GM23338 (cell line): ENCODE measurements around the gene GRN. TPM values are rescaled to one million over a fixed set of nuclear protein-coding genes. Genes with fewer than 3 reads are reported as not detected.

Experiments used
- ATAC-seq: fragments of 200-7000 bp; cut with Tn5 transposase; 3 replicates; pipeline ENCODE4 v1.9.1; 2020
- DNase-seq: peaks from one replicate; pipeline ENCODE4 v3.0.0-alpha.2; 2015; ENCODE audit warnings: low spot score
- H2AFZ ChIP-seq: fragments of 200-600 bp; sonication (generic); 2 replicates; pipeline ENCODE4 v1.8.0; 2016; ENCODE audit warnings: antibody characterized with exemption, mild to moderate bottlenecking, moderate library complexity
- H3F3A ChIP-seq: fragments of 200-600 bp; sonication (generic); replicated peaks from 2 replicates; pipeline ENCODE4 v1.8.0; 2017; ENCODE audit warnings: antibody characterized with exemption, mixed run types, low read depth
- H3K27ac ChIP-seq: fragments of 200-600 bp; sonication (generic); 2 replicates; pipeline ENCODE4 v1.6.1; 2016; ENCODE audit warnings: low read depth
- H3K27me3 ChIP-seq: fragments of 200-600 bp; sonication (generic); 2 replicates; pipeline ENCODE4 v1.8.0; 2016; ENCODE audit warnings: mild to moderate bottlenecking, mixed run types, moderate library complexity; ENCODE audit not compliant: insufficient read depth
- H3K36me3 ChIP-seq: fragments of 200-600 bp; sonication (generic); 2 replicates; pipeline ENCODE4 v1.8.0; 2016; ENCODE audit warnings: mild to moderate bottlenecking; ENCODE audit not compliant: insufficient read depth
- H3K4me1 ChIP-seq: fragments of 200-600 bp; sonication (generic); 2 replicates; pipeline ENCODE4 v1.8.0; 2016; ENCODE audit warnings: mild to moderate bottlenecking, moderate library complexity; ENCODE audit not compliant: insufficient read depth
- H3K4me2 ChIP-seq: fragments of 200-600 bp; sonication (generic); 2 replicates; pipeline ENCODE4 v1.7.1; 2017; ENCODE audit warnings: mixed run types
- H3K4me3 ChIP-seq: fragments of 200-600 bp; sonication (generic); 2 replicates; pipeline ENCODE4 v1.6.1; 2016; ENCODE audit warnings: mixed run types
- H3K79me2 ChIP-seq: fragments of 200-600 bp; sonication (generic); replicated peaks from 2 replicates; pipeline ENCODE4 v1.8.0; 2017; ENCODE audit warnings: mild to moderate bottlenecking; ENCODE audit not compliant: insufficient read depth
- H3K9me2 ChIP-seq: fragments of 200-600 bp; sonication (generic); 2 replicates; pipeline ENCODE4 v1.8.0; 2017; ENCODE audit not compliant: insufficient read depth
- H4K20me1 ChIP-seq: fragments of 200-600 bp; sonication (generic); replicated peaks from 2 replicates; pipeline ENCODE4 v1.8.0; 2017; ENCODE audit warnings: mild to moderate bottlenecking; ENCODE audit not compliant: insufficient read depth
- H3K27ac Mint-ChIP-seq: 2 replicates; pipeline ENCODE4 v1.8.0; 2020; ENCODE audit warnings: inconsistent platforms, mild to moderate bottlenecking, moderate library complexity, mixed read lengths
- H3K27me3 Mint-ChIP-seq: 3 replicates; pipeline ENCODE4 v1.8.0; 2022; ENCODE audit warnings: low read depth, mild to moderate bottlenecking, moderate library complexity, mixed read lengths, inconsistent platforms; ENCODE audit not compliant: insufficient read depth, poor library complexity
- H3K36me3 Mint-ChIP-seq: 3 replicates; pipeline ENCODE4 v1.8.0; 2021; ENCODE audit warnings: low read depth, mild to moderate bottlenecking, inconsistent platforms, moderate library complexity, mixed read lengths
- H3K4me1 Mint-ChIP-seq: 3 replicates; pipeline ENCODE4 v1.8.0; 2020; ENCODE audit warnings: mild to moderate bottlenecking, inconsistent platforms, mixed read lengths
- H3K4me3 Mint-ChIP-seq: 3 replicates; pipeline ENCODE4 v1.8.0; 2021; ENCODE audit warnings: moderate library complexity, mild to moderate bottlenecking, inconsistent platforms, mixed read lengths
- H3K9me3 Mint-ChIP-seq: 3 replicates; pipeline ENCODE4 v1.8.0; 2020; ENCODE audit warnings: moderate library complexity, mild to moderate bottlenecking, inconsistent platforms, mixed read lengths
- CREB1 ChIP-seq: fragments of 250-450 bp; sonication (Bioruptor Pico); IDR thresholded peaks from 2 replicates; pipeline ENCODE4 v1.5.0; 2020; ENCODE audit warnings: low read depth, mild to moderate bottlenecking, moderate library complexity
- EZH2phosphoT487 ChIP-seq: fragments of 200-600 bp; sonication (generic); IDR thresholded peaks from one replicate; pipeline ENCODE4 v1.8.1; 2018; ENCODE audit warnings: antibody characterized with exemption; ENCODE audit not compliant: unreplicated experiment
- NANOG ChIP-seq: IDR thresholded peaks from 2 replicates; pipeline ENCODE4 v1.6.1; 2016; ENCODE audit warnings: antibody characterized with exemption, borderline replicate concordance
- POLR2AphosphoS5 ChIP-seq: IDR thresholded peaks from 2 replicates; pipeline ENCODE4 v1.6.1; 2016; ENCODE audit warnings: antibody characterized with exemption, low read depth
- STAT1 ChIP-seq: IDR thresholded peaks from one replicate; pipeline ENCODE4 v1.6.1; 2016; ENCODE audit warnings: antibody characterized with exemption; ENCODE audit not compliant: unreplicated experiment
- ZNF114 ChIP-seq: fragments of 250-450 bp; sonication (Bioruptor Pico); IDR thresholded peaks from 2 replicates; pipeline ENCODE4 v1.5.0; 2020; ENCODE audit warnings: mild to moderate bottlenecking, moderate library complexity
- ZNF331 ChIP-seq: fragments of 250-450 bp; sonication (Bioruptor Pico); IDR thresholded peaks from 2 replicates; pipeline ENCODE4 v1.5.0; 2020; ENCODE audit warnings: low read depth, mild to moderate bottlenecking, moderate library complexity
- polyA plus RNA-seq: library from polyadenylated mRNA; unstranded; fragments of >200 nt; fragmentation: Nextera tagmentation; extraction: Ambion mirVana; gene quantifications from 2 replicates; pipeline ENCODE4 v1.2.1, GENCODE V29; 2016
- total RNA-seq: library from RNA; depleted of rRNA; stranded (reverse); fragments of >200 nt; shearing (Covaris generic); gene quantifications from 2 replicates; pipeline ENCODE4 v1.2.3, GENCODE V29; 2014
- TF ChIP-seq, protein P1 (sequence below), 2 experiments: fragments of 200-600 bp in 1 of 2; sonication (generic) in 1 of 2; conservative IDR thresholded peaks; 2 replicates each; pipeline versions ENCODE4 v1.5.1 to v1.6.1; 2016 to 2017; ENCODE audit warnings: antibody characterized with exemption in 2 of 2, low read depth in 2 of 2, mild to moderate bottlenecking in 2 of 2, moderate library complexity in 1 of 2
- TF ChIP-seq, protein P2 (sequence below): IDR thresholded peaks from 2 replicates; pipeline ENCODE4 v1.6.1; 2016; ENCODE audit warnings: antibody characterized with exemption
- TF ChIP-seq, protein P3 (sequence below): IDR thresholded peaks from one replicate; pipeline ENCODE4 v1.6.1; 2018; ENCODE audit warnings: antibody characterized with exemption; ENCODE audit not compliant: unreplicated experiment

The GRN gene
- total and polyA plus RNA-seq, 2 experiments from 2014 or later: 101 to 216 TPM

DNA sequence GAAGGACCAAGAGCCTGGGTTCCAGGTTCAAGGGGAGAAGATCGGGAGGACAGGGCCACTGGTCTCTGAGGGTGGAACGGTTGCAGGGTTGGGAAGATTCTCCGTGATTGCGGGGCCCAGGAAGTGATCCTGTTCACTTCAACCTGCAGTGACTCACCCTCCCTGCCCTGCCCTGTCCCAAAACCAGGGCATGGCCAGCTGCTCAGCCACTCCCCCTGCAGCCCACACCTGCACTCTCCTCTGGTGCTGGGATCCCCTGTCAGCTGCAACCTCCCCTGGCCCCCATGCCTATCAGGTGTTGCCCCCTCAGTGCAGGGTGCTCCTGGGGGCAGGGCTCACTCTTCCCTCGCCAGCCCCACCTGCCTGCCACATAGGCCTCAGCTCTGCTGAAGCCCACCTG lies 35.6 kb upstream of the GRN start:
- no peaks in the 10 kb centered on the region for H3K9me2 ChIP-seq
- H3K27me3 Mint-ChIP-seq: peaks cover 33% of the 10 kb centered on the region
- ATAC-seq (peak; percentile 5; the same call in 2 of the 3 replicates), DNase-seq (no peak)
- H2AFZ ChIP-seq: no peak overlapping the region
- no peaks in the 10 kb centered on the region for H3K36me3 Mint-ChIP-seq
- H3K27ac ChIP-seq: no peak overlapping the region
- H3K36me3 ChIP-seq: no peaks in the 10 kb centered on the region
- peak overlapping the region; percentile 96 for H3K4me2 ChIP-seq
- no peaks in the 10 kb centered on the region for H3K79me2 ChIP-seq
- H3K4me3 Mint-ChIP-seq: peak overlapping the region; percentile 69
- no peak overlapping the region for H3K27ac Mint-ChIP-seq
- H3K4me1 Mint-ChIP-seq: peaks cover 48% of the 10 kb centered on the region
- peaks cover 11% of the 10 kb centered on the region for H3K27me3 ChIP-seq
- TF ChIP-seq, protein P1, sequence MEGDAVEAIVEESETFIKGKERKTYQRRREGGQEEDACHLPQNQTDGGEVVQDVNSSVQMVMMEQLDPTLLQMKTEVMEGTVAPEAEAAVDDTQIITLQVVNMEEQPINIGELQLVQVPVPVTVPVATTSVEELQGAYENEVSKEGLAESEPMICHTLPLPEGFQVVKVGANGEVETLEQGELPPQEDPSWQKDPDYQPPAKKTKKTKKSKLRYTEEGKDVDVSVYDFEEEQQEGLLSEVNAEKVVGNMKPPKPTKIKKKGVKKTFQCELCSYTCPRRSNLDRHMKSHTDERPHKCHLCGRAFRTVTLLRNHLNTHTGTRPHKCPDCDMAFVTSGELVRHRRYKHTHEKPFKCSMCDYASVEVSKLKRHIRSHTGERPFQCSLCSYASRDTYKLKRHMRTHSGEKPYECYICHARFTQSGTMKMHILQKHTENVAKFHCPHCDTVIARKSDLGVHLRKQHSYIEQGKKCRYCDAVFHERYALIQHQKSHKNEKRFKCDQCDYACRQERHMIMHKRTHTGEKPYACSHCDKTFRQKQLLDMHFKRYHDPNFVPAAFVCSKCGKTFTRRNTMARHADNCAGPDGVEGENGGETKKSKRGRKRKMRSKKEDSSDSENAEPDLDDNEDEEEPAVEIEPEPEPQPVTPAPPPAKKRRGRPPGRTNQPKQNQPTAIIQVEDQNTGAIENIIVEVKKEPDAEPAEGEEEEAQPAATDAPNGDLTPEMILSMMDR (conservative IDR thresholded peaks at IDR 0.05; ENCODE audit: low read depth in 2 of 2): peak in 1 of 2 experiments; percentile 45; a peak in 2 of 4 replicates
- TF ChIP-seq STAT1: no peak
- TF ChIP-seq, protein P2, sequence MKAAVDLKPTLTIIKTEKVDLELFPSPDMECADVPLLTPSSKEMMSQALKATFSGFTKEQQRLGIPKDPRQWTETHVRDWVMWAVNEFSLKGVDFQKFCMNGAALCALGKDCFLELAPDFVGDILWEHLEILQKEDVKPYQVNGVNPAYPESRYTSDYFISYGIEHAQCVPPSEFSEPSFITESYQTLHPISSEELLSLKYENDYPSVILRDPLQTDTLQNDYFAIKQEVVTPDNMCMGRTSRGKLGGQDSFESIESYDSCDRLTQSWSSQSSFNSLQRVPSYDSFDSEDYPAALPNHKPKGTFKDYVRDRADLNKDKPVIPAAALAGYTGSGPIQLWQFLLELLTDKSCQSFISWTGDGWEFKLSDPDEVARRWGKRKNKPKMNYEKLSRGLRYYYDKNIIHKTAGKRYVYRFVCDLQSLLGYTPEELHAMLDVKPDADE: no peak
- TF ChIP-seq POLR2AphosphoS5: no peak
- no peak for TF ChIP-seq NANOG
- H3K4me3 ChIP-seq: peak overlapping the region; percentile 79
- peaks cover 12% of the 10 kb centered on the region; the same call in 1 of the 2 replicates for H3F3A ChIP-seq
- peaks cover 18% of the 10 kb centered on the region; the same call in 1 of the 2 replicates for H3K4me1 ChIP-seq
- no peaks in the 10 kb centered on the region; the same call in 2 of the 3 replicates for H3K9me3 Mint-ChIP-seq
- H4K20me1 ChIP-seq: 0 out of 2 replicates have a peak, but pooled peaks cover 3% of the 10 kb centered on the region

DNA sequence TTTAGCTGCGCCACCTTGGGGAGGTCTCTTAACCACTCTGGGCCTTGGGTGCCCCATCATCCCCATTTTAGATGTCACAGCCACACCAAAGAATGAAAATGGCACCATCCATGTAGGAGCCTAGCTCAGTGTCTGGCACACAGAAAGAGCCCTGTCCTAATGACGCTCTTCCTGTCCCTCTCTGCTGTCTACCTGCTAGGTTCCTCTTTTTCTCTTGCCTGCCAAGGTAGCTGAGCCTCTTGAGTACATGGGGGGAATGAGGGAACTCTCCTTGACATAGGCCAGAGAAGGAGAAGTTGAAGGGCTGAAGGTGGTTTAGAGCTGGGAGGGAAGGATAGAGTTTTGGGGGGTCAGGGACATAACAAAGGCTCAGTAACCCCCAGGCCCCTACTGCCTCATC lies 34.9 kb upstream of the GRN start:
- no peak overlapping the region for H3K4me2 ChIP-seq
- TF ChIP-seq ZNF331 (CRISPR knock-in tag): no peak
- no peak for TF ChIP-seq EZH2phosphoT487
- TF ChIP-seq ZNF114 (CRISPR knock-in tag): no peak
- TF ChIP-seq, protein P2: no peak
- TF ChIP-seq STAT1: no peak
- no peak for TF ChIP-seq NANOG
- TF ChIP-seq, protein P3, sequence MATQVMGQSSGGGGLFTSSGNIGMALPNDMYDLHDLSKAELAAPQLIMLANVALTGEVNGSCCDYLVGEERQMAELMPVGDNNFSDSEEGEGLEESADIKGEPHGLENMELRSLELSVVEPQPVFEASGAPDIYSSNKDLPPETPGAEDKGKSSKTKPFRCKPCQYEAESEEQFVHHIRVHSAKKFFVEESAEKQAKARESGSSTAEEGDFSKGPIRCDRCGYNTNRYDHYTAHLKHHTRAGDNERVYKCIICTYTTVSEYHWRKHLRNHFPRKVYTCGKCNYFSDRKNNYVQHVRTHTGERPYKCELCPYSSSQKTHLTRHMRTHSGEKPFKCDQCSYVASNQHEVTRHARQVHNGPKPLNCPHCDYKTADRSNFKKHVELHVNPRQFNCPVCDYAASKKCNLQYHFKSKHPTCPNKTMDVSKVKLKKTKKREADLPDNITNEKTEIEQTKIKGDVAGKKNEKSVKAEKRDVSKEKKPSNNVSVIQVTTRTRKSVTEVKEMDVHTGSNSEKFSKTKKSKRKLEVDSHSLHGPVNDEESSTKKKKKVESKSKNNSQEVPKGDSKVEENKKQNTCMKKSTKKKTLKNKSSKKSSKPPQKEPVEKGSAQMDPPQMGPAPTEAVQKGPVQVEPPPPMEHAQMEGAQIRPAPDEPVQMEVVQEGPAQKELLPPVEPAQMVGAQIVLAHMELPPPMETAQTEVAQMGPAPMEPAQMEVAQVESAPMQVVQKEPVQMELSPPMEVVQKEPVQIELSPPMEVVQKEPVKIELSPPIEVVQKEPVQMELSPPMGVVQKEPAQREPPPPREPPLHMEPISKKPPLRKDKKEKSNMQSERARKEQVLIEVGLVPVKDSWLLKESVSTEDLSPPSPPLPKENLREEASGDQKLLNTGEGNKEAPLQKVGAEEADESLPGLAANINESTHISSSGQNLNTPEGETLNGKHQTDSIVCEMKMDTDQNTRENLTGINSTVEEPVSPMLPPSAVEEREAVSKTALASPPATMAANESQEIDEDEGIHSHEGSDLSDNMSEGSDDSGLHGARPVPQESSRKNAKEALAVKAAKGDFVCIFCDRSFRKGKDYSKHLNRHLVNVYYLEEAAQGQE: no peak
- TF ChIP-seq CREB1 (CRISPR knock-in tag): no peak

More for the DNA sequence above, 34.9 kb upstream of the GRN start:
- DNase-seq: no peak
- Mint-ChIP-seq H3K27ac (no peak overlapping the region), H3K9me3 (no peaks in the 10 kb centered on the region; the same call in 2 of the 3 replicates), H3K4me3 (peak overlapping the region; percentile 69; the same call in 2 of the 3 replicates), H3K4me1 (peaks cover 48% of the 10 kb centered on the region), H3K36me3 (no peaks in the 10 kb centered on the region), H3K27me3 (peaks cover 33% of the 10 kb centered on the region)
- no peak overlapping the region for H3K27ac ChIP-seq
- 0 out of 2 replicates have a peak, but pooled peaks cover 3% of the 10 kb centered on the region for H4K20me1 ChIP-seq
- no peaks in the 10 kb centered on the region for H3K9me2 ChIP-seq
- peaks cover 18% of the 10 kb centered on the region for H3K27me3 ChIP-seq
- no peak overlapping the region for H2AFZ ChIP-seq
- peaks cover 12% of the 10 kb centered on the region; the same call in 1 of the 2 replicates for H3F3A ChIP-seq
- H3K79me2 ChIP-seq: no peaks in the 10 kb centered on the region
- no peak overlapping the region for H3K4me3 ChIP-seq
- H3K4me1 ChIP-seq: peaks cover 18% of the 10 kb centered on the region; the same call in 1 of the 2 replicates
- ATAC-seq: no peak
- H3K36me3 ChIP-seq: no peaks in the 10 kb centered on the region
